PC-9 (cell line): ENCODE results near the gene ACTR8.

Source experiments
- CTCF ChIP-seq: fragments of 200-600 bp; sonication (generic); conservative IDR thresholded peaks from 2 replicates; pipeline ENCODE4 v1.6.1; 2017; ENCODE audit warnings: mixed run types, antibody characterized with exemption, mild to moderate bottlenecking, moderate library complexity
- EZH2 ChIP-seq: fragments of 200-600 bp; sonication (generic); IDR thresholded peaks from 2 replicates; pipeline ENCODE4 v1.8.0; 2017; ENCODE audit warnings: antibody characterized with exemption, low read depth

DNA sequence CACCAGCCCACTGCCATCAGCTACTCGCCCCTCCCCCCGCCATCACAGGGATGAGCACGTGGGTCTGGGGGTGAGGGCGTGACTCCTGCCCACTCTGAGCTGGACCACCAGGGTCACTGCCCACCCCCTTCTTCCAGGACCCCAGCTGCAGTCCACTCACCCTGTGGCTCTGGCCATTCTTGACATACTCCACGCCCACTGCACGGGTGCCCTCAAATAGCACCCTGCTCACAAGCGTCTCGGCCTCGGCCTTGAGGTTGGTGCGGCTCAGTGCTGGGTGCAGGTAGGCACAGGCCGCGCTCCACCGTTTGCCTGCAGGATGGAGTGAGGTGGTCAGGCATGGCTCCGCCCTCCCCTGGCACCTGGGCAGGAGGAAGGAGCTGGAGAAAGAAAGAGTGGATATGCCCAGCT, 59.6 kb downstream of the ACTR8 start:
- TF ChIP-seq CTCF (no peak), EZH2 (no peak)
